Measurements from ENCODE around the gene MAN2B1. TPM values are rescaled to one million over a fixed set of nuclear protein-coding genes. Genes with fewer than 3 reads are reported as not detected.
"Not testable (repeated sequence)": the region's sequence is repeated elsewhere in the genome, so short reads cannot be mapped to it uniquely, and the experiment has no call there.

The MAN2B1 gene
- total RNA-seq, 1 donor from 2014 or later = 90.6 TPM

DNA sequence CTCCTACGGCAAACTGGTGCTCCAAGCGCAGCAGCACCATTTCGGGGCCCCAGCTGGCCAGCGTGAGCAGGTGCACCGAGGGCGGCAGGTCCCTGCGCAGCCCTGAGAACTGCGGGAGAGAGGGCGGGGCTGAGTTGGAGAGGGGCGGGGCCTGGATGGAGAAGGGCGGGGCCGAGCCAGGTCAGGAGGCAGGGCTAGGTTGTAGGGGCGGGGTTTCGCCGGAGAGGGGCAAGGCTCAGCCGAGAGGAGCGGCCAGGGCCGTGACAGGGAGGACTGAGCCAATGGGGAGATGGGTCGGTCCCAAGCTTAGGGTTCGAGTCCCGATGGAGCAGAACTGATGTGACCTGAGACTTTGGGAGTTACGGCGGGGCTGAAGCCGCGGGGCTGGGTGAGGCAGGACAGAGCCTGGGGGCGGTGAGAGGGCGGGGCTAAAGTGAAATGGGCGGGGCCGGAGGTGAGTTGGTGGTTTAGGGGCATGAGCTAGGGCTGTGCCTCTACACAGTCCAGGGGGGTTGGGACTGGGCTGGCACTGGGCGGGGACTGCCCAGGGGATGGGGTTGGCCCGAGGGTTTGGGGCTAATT is 19.0 kb downstream of the MAN2B1 start:
- TF ChIP-seq, protein P1, sequence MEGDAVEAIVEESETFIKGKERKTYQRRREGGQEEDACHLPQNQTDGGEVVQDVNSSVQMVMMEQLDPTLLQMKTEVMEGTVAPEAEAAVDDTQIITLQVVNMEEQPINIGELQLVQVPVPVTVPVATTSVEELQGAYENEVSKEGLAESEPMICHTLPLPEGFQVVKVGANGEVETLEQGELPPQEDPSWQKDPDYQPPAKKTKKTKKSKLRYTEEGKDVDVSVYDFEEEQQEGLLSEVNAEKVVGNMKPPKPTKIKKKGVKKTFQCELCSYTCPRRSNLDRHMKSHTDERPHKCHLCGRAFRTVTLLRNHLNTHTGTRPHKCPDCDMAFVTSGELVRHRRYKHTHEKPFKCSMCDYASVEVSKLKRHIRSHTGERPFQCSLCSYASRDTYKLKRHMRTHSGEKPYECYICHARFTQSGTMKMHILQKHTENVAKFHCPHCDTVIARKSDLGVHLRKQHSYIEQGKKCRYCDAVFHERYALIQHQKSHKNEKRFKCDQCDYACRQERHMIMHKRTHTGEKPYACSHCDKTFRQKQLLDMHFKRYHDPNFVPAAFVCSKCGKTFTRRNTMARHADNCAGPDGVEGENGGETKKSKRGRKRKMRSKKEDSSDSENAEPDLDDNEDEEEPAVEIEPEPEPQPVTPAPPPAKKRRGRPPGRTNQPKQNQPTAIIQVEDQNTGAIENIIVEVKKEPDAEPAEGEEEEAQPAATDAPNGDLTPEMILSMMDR (conservative IDR thresholded peaks at IDR 0.05) = no peak
- H3K36me3 Mint-ChIP-seq = peaks cover 3% of the 10 kb centered on the region
- no peak for DNase-seq (ENCODE audit: extremely low spot score, unreplicated experiment)
- no peaks in the 10 kb centered on the region for H3K4me1 Mint-ChIP-seq (ENCODE audit: unreplicated experiment)
- H3K27me3 Mint-ChIP-seq = no peaks in the 10 kb centered on the region
- H3K9me3 Mint-ChIP-seq = no peaks in the 10 kb centered on the region
- H3K27ac Mint-ChIP-seq = no peak overlapping the region
- H3K4me3 Mint-ChIP-seq = no peak overlapping the region

DNA sequence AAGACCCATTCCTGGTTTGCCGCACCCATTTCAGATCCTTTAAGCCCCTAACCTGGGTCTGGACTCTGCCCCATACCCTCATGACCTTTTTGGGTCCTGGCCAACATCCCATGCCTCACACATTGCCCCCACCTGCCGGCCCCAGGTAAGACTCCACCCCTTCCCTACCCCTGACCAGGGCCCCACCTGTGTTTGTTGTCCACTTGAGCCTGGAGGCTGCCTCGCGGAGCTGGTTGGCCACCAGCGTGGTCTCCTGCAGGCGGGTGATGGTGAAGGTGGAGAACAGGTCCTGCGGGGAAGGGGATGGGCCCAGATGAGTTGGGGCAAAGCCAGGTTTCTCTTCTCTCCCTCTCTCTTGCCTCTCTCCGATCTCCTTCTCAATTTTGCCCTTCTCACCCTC is 19.5 kb downstream of the MAN2B1 start:
- H3K27ac Mint-ChIP-seq = no peak overlapping the region
- no peak overlapping the region for H3K4me3 Mint-ChIP-seq
- TF ChIP-seq, protein P1 (conservative IDR thresholded peaks at IDR 0.05) = no peak
- no peaks in the 10 kb centered on the region for H3K27me3 Mint-ChIP-seq
- H3K4me1 Mint-ChIP-seq (ENCODE audit: unreplicated experiment) = no peaks in the 10 kb centered on the region
- peaks cover 3% of the 10 kb centered on the region for H3K36me3 Mint-ChIP-seq
- no peaks in the 10 kb centered on the region for H3K9me3 Mint-ChIP-seq
- DNase-seq (ENCODE audit: extremely low spot score, unreplicated experiment) = no peak

GRCh38 chr19:12646551-12646950 is 20.0 kb downstream of the MAN2B1 start:
- Mint-ChIP-seq H3K27ac (no peak overlapping the region), H3K4me3 (no peak overlapping the region), H3K27me3 (no peaks in the 10 kb centered on the region), H3K4me1 (ENCODE audit: unreplicated experiment) (no peaks in the 10 kb centered on the region), H3K9me3 (no peaks in the 10 kb centered on the region), H3K36me3 (peaks cover 3% of the 10 kb centered on the region)
- no peak for DNase-seq (ENCODE audit: extremely low spot score, unreplicated experiment)
- TF ChIP-seq, protein P1 (conservative IDR thresholded peaks at IDR 0.05) = no peak

- not testable (repeated sequence) for H3K27me3 Mint-ChIP-seq; H3K4me3 Mint-ChIP-seq; H3K4me1 Mint-ChIP-seq (ENCODE audit: unreplicated experiment); H3K27ac Mint-ChIP-seq; H3K9me3 Mint-ChIP-seq; H3K36me3 Mint-ChIP-seq; DNase-seq (ENCODE audit: extremely low spot score, unreplicated experiment)
These were observed 22.8 kb downstream of the MAN2B1 start for GRCh38 chr19:12643716-12644115.

- Mint-ChIP-seq H3K4me3 (no peak overlapping the region), H3K27me3 (peaks cover 4% of the 10 kb centered on the region), H3K36me3 (no peaks in the 10 kb centered on the region), H3K27ac (no peak overlapping the region), H3K9me3 (no peaks in the 10 kb centered on the region), H3K4me1 (ENCODE audit: unreplicated experiment) (peaks cover 5% of the 10 kb centered on the region)
- DNase-seq (ENCODE audit: extremely low spot score, unreplicated experiment) = no peak
- TF ChIP-seq, protein P1 (conservative IDR thresholded peaks at IDR 0.05) = no peak
These were observed 24.0 kb downstream of the MAN2B1 start for GRCh38 chr19:12642506-12642905.

- Mint-ChIP-seq H3K9me3 (no peaks in the 10 kb centered on the region), H3K36me3 (no peaks in the 10 kb centered on the region), H3K27ac (no peak overlapping the region), H3K27me3 (peaks cover 4% of the 10 kb centered on the region), H3K4me3 (no peak overlapping the region), H3K4me1 (ENCODE audit: unreplicated experiment) (peaks cover 5% of the 10 kb centered on the region)
- no peak for DNase-seq (ENCODE audit: extremely low spot score, unreplicated experiment)
- TF ChIP-seq, protein P1 (conservative IDR thresholded peaks at IDR 0.05) = no peak
These were observed 25.1 kb downstream of the MAN2B1 start for GRCh38 chr19:12641456-12641855.
